CD14-positive monocyte (primary cell): Measurements from ENCODE around the gene CLVS2. TPM values are rescaled to one million over a fixed set of nuclear protein-coding genes. Genes with fewer than 3 reads are reported as not detected.

Experiments used
- DNase-seq, 3 donors: peaks; one replicate each; pipeline ENCODE4 v3.0.0-alpha.2; 2011 to 2022
- H2AFZ ChIP-seq: 2 replicates; pipeline ENCODE4 v1.6.0; 2012; ENCODE audit warnings: mild to moderate bottlenecking, low read depth, low read length, inconsistent platforms; ENCODE audit not compliant: insufficient read depth, poor library complexity, severe bottlenecking
- H3K27ac ChIP-seq, 2 donors: 1 replicate in 1 of 2; 2 replicates in 1 of 2; pipeline ENCODE4 v1.5.1; 2012 to 2013; ENCODE audit warnings: low read length in 2 of 2, control low read depth in 1 of 2, inconsistent platforms in 1 of 2, low read depth in 1 of 2, mild to moderate bottlenecking in 1 of 2
- H3K27me3 ChIP-seq, 2 donors: one replicate each; pipeline versions ENCODE4 v1.6.0 to v1.6.1; 2011 to 2013; ENCODE audit warnings: low read length in 2 of 2; ENCODE audit not compliant: control insufficient read depth in 2 of 2, insufficient read depth in 2 of 2
- H3K36me3 ChIP-seq, 2 donors: replicated peaks in 1 of 2; 1 replicate in 1 of 2; 2 replicates in 1 of 2; pipeline versions ENCODE4 v1.5.1 to v1.6.1; 2012 to 2013; ENCODE audit warnings: low read length in 2 of 2, control low read depth in 1 of 2, inconsistent platforms in 1 of 2, mild to moderate bottlenecking in 1 of 2; ENCODE audit not compliant: insufficient read depth in 2 of 2, control insufficient read depth in 1 of 2
- H3K4me1 ChIP-seq, 2 donors: 1 replicate in 1 of 2; 2 replicates in 1 of 2; pipeline versions ENCODE4 v1.5.1 to v1.6.1; 2012 to 2013; ENCODE audit warnings: low read length in 2 of 2, control low read depth in 1 of 2, inconsistent platforms in 1 of 2, mild to moderate bottlenecking in 1 of 2, moderate library complexity in 1 of 2; ENCODE audit not compliant: insufficient read depth in 2 of 2, control insufficient read depth in 1 of 2
- H3K4me2 ChIP-seq: replicated peaks from 2 replicates; pipeline ENCODE3; 2012; ENCODE audit warnings: low read length, moderate library complexity, mild to moderate bottlenecking; ENCODE audit not compliant: poor library complexity, severe bottlenecking; ENCODE audit errors: extremely low read depth
- H3K4me3 ChIP-seq, 3 experiments: fragments of 200-600 bp in 1 of 3; sonication (generic) in 1 of 3; replicated peaks in 1 of 3; 1 replicate in 2 of 3; 2 replicates in 1 of 3; pipeline ENCODE4 v1.5.1; 2011 to 2013; ENCODE audit warnings: low read length in 3 of 3, mild to moderate bottlenecking in 3 of 3, control low read depth in 2 of 3, low read depth in 2 of 3, inconsistent platforms in 1 of 3, moderate library complexity in 1 of 3
- H3K79me2 ChIP-seq: 2 replicates; pipeline ENCODE4 v1.6.0; 2012; ENCODE audit warnings: mild to moderate bottlenecking, control low read depth, inconsistent platforms, low read length, moderate library complexity; ENCODE audit not compliant: insufficient read depth
- H3K9ac ChIP-seq: 2 replicates; pipeline ENCODE4 v1.6.0; 2017; ENCODE audit warnings: low read length, mild to moderate bottlenecking; ENCODE audit not compliant: insufficient read depth, poor library complexity, severe bottlenecking
- H3K9me3 ChIP-seq, 2 donors: replicated peaks in 1 of 2; 1 replicate in 1 of 2; 2 replicates in 1 of 2; pipeline versions ENCODE4 v1.5.1 to v1.6.1; 2012 to 2013; ENCODE audit warnings: low read length in 2 of 2, control low read depth in 1 of 2; ENCODE audit not compliant: control insufficient read depth in 1 of 2, insufficient read depth in 1 of 2
- H4K20me1 ChIP-seq: 2 replicates; pipeline ENCODE4 v1.6.0; 2012; ENCODE audit warnings: mild to moderate bottlenecking, low read length, control low read depth, moderate library complexity; ENCODE audit not compliant: insufficient read depth
- H3K27ac Mint-ChIP-seq, 7 donors: one replicate each; pipeline ENCODE4 v1.8.0; 2020; ENCODE audit warnings: mild to moderate bottlenecking in 7 of 7, mixed read lengths in 7 of 7, moderate library complexity in 6 of 7, inconsistent platforms in 2 of 7
- H3K27me3 Mint-ChIP-seq, 3 donors: one replicate each; pipeline ENCODE4 v1.8.0; 2021 to 2022; ENCODE audit warnings: low read depth in 3 of 3, mild to moderate bottlenecking in 3 of 3, mixed read lengths in 3 of 3, moderate library complexity in 3 of 3, inconsistent platforms in 1 of 3
- H3K36me3 Mint-ChIP-seq, 2 donors: one replicate each; pipeline ENCODE4 v1.8.0; 2020; ENCODE audit warnings: mixed read lengths in 2 of 2, inconsistent platforms in 1 of 2, mild to moderate bottlenecking in 1 of 2
- H3K4me1 Mint-ChIP-seq: one replicate; pipeline ENCODE4 v1.8.0; 2020; ENCODE audit warnings: mild to moderate bottlenecking, mixed read lengths
- H3K4me3 Mint-ChIP-seq, 2 donors: one replicate each; pipeline ENCODE4 v1.8.0; 2020; ENCODE audit warnings: mild to moderate bottlenecking in 2 of 2, mixed read lengths in 2 of 2, moderate library complexity in 1 of 2
- H3K9me3 Mint-ChIP-seq, 7 donors: one replicate each; pipeline ENCODE4 v1.8.0; 2020 to 2022; ENCODE audit warnings: mixed read lengths in 7 of 7, mild to moderate bottlenecking in 6 of 7, moderate library complexity in 6 of 7, inconsistent platforms in 2 of 7
- WGBS: methylation state at CpG from one replicate; pipeline ENCODE4 v1.1.5; 2013; ENCODE audit warnings: missing lambda C conversion rate; ENCODE audit not compliant: insufficient coverage; 5-methylcytosine and 5-hydroxymethylcytosine counted together
- intact Hi-C, 2 donors: fragments of 100-400 bp; cut with micrococcal nuclease; formaldehyde crosslinking; loops; one replicate each; pipeline versions ENCODE4 v1.15.0 to v1.15.1; 2023
- polyA plus RNA-seq, 3 donors: library from polyadenylated mRNA; depleted of rRNA in 1 of 3; unstranded in 2 of 3; stranded (reverse) in 1 of 3; fragments of 300-500 nt in 2 of 3; fragments of >200 nt in 1 of 3; fragmentation: Illumina TruSeq in 2 of 3; gene quantifications; 1 replicate in 2 of 3; 2 replicates in 1 of 3; pipeline ENCODE4 v1.2.3, GENCODE V29; 2012 to 2021
- TF ChIP-seq, protein P1 (sequence below): fragments of 200-600 bp; IDR thresholded peaks from one replicate; pipeline ENCODE4 v1.8.0; 2022; ENCODE audit warnings: antibody characterized with exemption, mild to moderate bottlenecking

The CLVS2 gene
- polyA plus RNA-seq, 3 donors, result not detected

GRCh38 chr6:122994256-122994655 is 1.8 kb upstream of the CLVS2 start:
- Histone ChIP-seq H3K4me2 (no peak overlapping the region), H3K36me3 (no peaks in the 10 kb centered on the region), H2AFZ (no peak overlapping the region), H4K20me1 (no peaks in the 10 kb centered on the region), H3K9ac (no peak overlapping the region), H3K27ac (no peak overlapping the region), H3K9me3 (peaks cover 4 to 5% of the 10 kb centered on the region in 2 donors), H3K4me1 (no peaks in the 10 kb centered on the region), H3K27me3 (peaks cover 34 to 57% of the 10 kb centered on the region in 2 donors), H3K4me3 (no peak overlapping the region), H3K79me2 (no peaks in the 10 kb centered on the region)
- intact Hi-C loops, result no loop called here
- DNase-seq, result no peak
- WGBS, result 86% methylated on average over 3 of the region's 3 CpGs
- TF ChIP-seq, protein P1, sequence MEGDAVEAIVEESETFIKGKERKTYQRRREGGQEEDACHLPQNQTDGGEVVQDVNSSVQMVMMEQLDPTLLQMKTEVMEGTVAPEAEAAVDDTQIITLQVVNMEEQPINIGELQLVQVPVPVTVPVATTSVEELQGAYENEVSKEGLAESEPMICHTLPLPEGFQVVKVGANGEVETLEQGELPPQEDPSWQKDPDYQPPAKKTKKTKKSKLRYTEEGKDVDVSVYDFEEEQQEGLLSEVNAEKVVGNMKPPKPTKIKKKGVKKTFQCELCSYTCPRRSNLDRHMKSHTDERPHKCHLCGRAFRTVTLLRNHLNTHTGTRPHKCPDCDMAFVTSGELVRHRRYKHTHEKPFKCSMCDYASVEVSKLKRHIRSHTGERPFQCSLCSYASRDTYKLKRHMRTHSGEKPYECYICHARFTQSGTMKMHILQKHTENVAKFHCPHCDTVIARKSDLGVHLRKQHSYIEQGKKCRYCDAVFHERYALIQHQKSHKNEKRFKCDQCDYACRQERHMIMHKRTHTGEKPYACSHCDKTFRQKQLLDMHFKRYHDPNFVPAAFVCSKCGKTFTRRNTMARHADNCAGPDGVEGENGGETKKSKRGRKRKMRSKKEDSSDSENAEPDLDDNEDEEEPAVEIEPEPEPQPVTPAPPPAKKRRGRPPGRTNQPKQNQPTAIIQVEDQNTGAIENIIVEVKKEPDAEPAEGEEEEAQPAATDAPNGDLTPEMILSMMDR, result no peak
- Mint-ChIP-seq H3K36me3 (peaks cover 0 to 2% of the 10 kb centered on the region in 2 donors), H3K9me3 (peaks cover 0 to 19% (median 9%) of the 10 kb centered on the region in 7 donors), H3K27me3 (peaks cover 35 to 49% (median 46%) of the 10 kb centered on the region in 3 donors), H3K4me1 (no peaks in the 10 kb centered on the region), H3K27ac (no peak overlapping the region), H3K4me3 (no peak overlapping the region)

DNA sequence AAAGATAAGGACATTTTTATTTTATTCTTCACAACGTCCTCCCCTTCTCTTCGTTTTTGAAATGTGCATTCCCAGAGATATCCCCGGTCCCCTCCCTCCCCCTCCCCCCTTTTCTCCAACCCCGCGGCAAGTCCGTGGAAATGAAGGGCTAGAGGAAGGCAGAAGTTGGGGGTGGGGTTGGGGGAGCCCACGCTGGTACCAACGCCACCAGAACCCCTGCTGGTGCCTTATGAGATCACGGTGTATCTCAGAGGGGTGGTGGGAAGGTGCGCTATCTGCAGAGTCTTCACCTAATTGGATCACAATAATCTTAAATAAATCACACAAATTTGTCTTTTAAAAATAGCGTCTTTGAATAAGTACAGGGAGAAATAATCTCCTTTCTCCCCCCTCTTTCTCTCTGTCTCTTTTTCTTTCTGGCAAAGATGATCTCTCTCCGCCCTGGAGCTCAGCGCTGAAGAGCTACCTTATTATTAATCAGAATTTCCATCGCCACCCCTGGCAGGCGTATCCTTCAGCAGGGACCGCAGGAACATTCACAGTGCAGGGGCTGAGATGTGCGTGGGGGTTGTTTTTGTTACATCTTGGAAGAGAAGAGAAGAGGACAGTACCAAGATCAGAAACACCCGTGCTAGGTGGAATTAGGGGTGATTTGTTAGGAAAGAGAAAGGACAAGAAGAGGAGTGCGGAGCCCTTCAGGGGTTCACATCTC is 915 bp downstream of the CLVS2 start:
- intact Hi-C loops, result no loop called here
- no peaks in the 10 kb centered on the region for H3K36me3 ChIP-seq
- no peak overlapping the region for H3K4me3 ChIP-seq
- no peaks in the 10 kb centered on the region for H4K20me1 ChIP-seq
- Mint-ChIP-seq H3K27me3 (peaks cover 35 to 46% (median 46%) of the 10 kb centered on the region in 3 donors), H3K27ac (no peak overlapping the region), H3K9me3 (peaks cover 0 to 17% (median 9%) of the 10 kb centered on the region in 7 donors), H3K36me3 (peaks cover 0 to 2% of the 10 kb centered on the region in 2 donors), H3K4me3 (peak overlapping the region in 1 of 2 donors; percentile 70), H3K4me1 (no peaks in the 10 kb centered on the region)
- 60% methylated on average over 4 of the region's 19 CpGs for WGBS
- no peak for DNase-seq
- no peaks in the 10 kb centered on the region for H3K79me2 ChIP-seq
- H3K27me3 ChIP-seq, result peaks cover 34 to 57% of the 10 kb centered on the region in 2 donors
- H2AFZ ChIP-seq, result no peak overlapping the region
- peaks cover 4 to 5% of the 10 kb centered on the region in 2 donors for H3K9me3 ChIP-seq
- TF ChIP-seq, protein P1, result no peak
- no peak overlapping the region for H3K4me2 ChIP-seq
- H3K9ac ChIP-seq, result no peak overlapping the region
- H3K4me1 ChIP-seq, result no peaks in the 10 kb centered on the region
- H3K27ac ChIP-seq, result no peak overlapping the region
